OCI-LY3 (cell line): Measurements from ENCODE around the gene SMCO4.

ENCODE experiments used
- H2AFZ ChIP-seq: fragments of 200-600, 300-600 bp; shearing (Covaris generic); 2 replicates; pipeline ENCODE4 v1.6.0; 2014; ENCODE audit warnings: antibody characterized with exemption, low read depth, low read length
- H3K27ac ChIP-seq: fragments of 200-600, 300-600 bp; sonication (generic); 2 replicates; pipeline ENCODE4 v1.5.1; 2014; ENCODE audit warnings: mild to moderate bottlenecking, low read length, moderate library complexity, mixed read lengths
- H3K27me3 ChIP-seq: fragments of 200-600, 300-600 bp; sonication (generic); 2 replicates; pipeline ENCODE4 v1.6.1; 2014; ENCODE audit warnings: low read depth, low read length, mixed read lengths
- H3K36me3 ChIP-seq: fragments of 200-600, 300-600 bp; sonication (generic); replicated peaks from 2 replicates; pipeline ENCODE3; 2014; ENCODE audit warnings: low read depth, low read length, mixed read lengths
- H3K4me1 ChIP-seq: fragments of 300-600, 200-600 bp; sonication (generic); 2 replicates; pipeline ENCODE4 v1.6.1; 2014; ENCODE audit warnings: low read length, mixed read lengths
- H3K4me2 ChIP-seq: fragments of 200-600, 300-600 bp; sonication (generic); 2 replicates; pipeline ENCODE4 v1.6.1; 2014; ENCODE audit warnings: low read length, mixed read lengths
- H3K4me3 ChIP-seq: fragments of 300-600, 200-600 bp; sonication (generic); 2 replicates; pipeline ENCODE4 v1.5.1; 2014; ENCODE audit warnings: antibody characterized with exemption, mild to moderate bottlenecking, low read length, moderate library complexity
- H3K79me2 ChIP-seq: fragments of 300-600, 200-600 bp; shearing (Covaris generic); 2 replicates; pipeline ENCODE4 v1.6.1; 2014; ENCODE audit warnings: mild to moderate bottlenecking, low read length, mixed read lengths
- H3K9ac ChIP-seq: fragments of 300-600, 200-600 bp; shearing (Covaris generic); 2 replicates; pipeline ENCODE4 v1.6.0; 2014; ENCODE audit warnings: mild to moderate bottlenecking, low read length, moderate library complexity
- H3K9me3 ChIP-seq: fragments of 200-600, 300-600 bp; shearing (Covaris generic); 2 replicates; pipeline ENCODE4 v1.6.1; 2014; ENCODE audit warnings: low read length, mixed read lengths; ENCODE audit not compliant: insufficient read depth
- H4K20me1 ChIP-seq: fragments of 200-600, 300-600 bp; sonication (generic); 2 replicates; pipeline ENCODE4 v1.6.1; 2016; ENCODE audit warnings: low read length, mixed read lengths; ENCODE audit not compliant: insufficient read depth
- CTCF ChIP-seq: fragments of 200-600, 300-600 bp; sonication (generic); IDR thresholded peaks from 2 replicates; pipeline ENCODE4 v1.5.1; 2014; ENCODE audit warnings: antibody characterized with exemption, low read length, low read depth
- EZH2phosphoT487 ChIP-seq: fragments of 200-600 bp; shearing (Covaris generic); IDR thresholded peaks from 2 replicates; pipeline ENCODE4 v1.6.1; 2018; ENCODE audit warnings: antibody characterized with exemption, mixed run types, low read depth

The SMCO4 gene

GRCh38 chr11:93559681-93560080 lies 16.5 kb upstream of the SMCO4 start:
- H4K20me1 ChIP-seq, result no peaks in the 10 kb centered on the region
- no peak overlapping the region for H3K4me3 ChIP-seq
- H2AFZ ChIP-seq, result peak overlapping the region; percentile 48
- H3K4me2 ChIP-seq, result peak overlapping the region; percentile 29
- H3K4me1 ChIP-seq, result peaks cover 10% of the 10 kb centered on the region
- H3K9ac ChIP-seq, result no peak overlapping the region
- H3K27ac ChIP-seq, result no peak overlapping the region
- no peaks in the 10 kb centered on the region for H3K36me3 ChIP-seq
- H3K79me2 ChIP-seq, result no peaks in the 10 kb centered on the region
- TF ChIP-seq EZH2phosphoT487, result no peak
- no peak for TF ChIP-seq CTCF
- H3K9me3 ChIP-seq, result no peaks in the 10 kb centered on the region
- H3K27me3 ChIP-seq, result peaks cover 18% of the 10 kb centered on the region

GRCh38 chr11:93552874-93553273 lies 9.7 kb upstream of the SMCO4 start:
- no peaks in the 10 kb centered on the region for H3K79me2 ChIP-seq
- H4K20me1 ChIP-seq, result no peaks in the 10 kb centered on the region
- H3K9ac ChIP-seq, result no peak overlapping the region
- peaks cover 18% of the 10 kb centered on the region for H3K27me3 ChIP-seq
- no peak overlapping the region for H2AFZ ChIP-seq
- peaks cover 14% of the 10 kb centered on the region for H3K4me1 ChIP-seq
- H3K9me3 ChIP-seq, result no peaks in the 10 kb centered on the region
- H3K27ac ChIP-seq, result no peak overlapping the region
- H3K36me3 ChIP-seq, result no peaks in the 10 kb centered on the region
- no peak overlapping the region for H3K4me3 ChIP-seq
- TF ChIP-seq EZH2phosphoT487 (no peak), CTCF (no peak)
- no peak overlapping the region for H3K4me2 ChIP-seq

GRCh38 chr11:93549976-93550375 lies 6.8 kb upstream of the SMCO4 start:
- Histone ChIP-seq H2AFZ (no peak overlapping the region), H3K27me3 (peaks cover under 1% of the 10 kb centered on the region; the same call in 1 of the 2 replicates), H3K79me2 (no peaks in the 10 kb centered on the region), H3K36me3 (no peaks in the 10 kb centered on the region), H4K20me1 (no peaks in the 10 kb centered on the region), H3K9me3 (no peaks in the 10 kb centered on the region), H3K4me2 (no peak overlapping the region), H3K27ac (no peak overlapping the region), H3K4me3 (no peak overlapping the region), H3K4me1 (peaks cover 27% of the 10 kb centered on the region), H3K9ac (no peak overlapping the region)
- TF ChIP-seq CTCF (no peak), EZH2phosphoT487 (no peak)

GRCh38 chr11:93548679-93549319 lies 5.6 kb upstream of the SMCO4 start:
- no peak overlapping the region for H3K9ac ChIP-seq
- peaks cover 35% of the 10 kb centered on the region for H3K4me1 ChIP-seq
- peak overlapping the region; percentile 49 for H3K4me2 ChIP-seq
- H3K27me3 ChIP-seq, result no peaks in the 10 kb centered on the region
- no peaks in the 10 kb centered on the region for H4K20me1 ChIP-seq
- H3K79me2 ChIP-seq, result no peaks in the 10 kb centered on the region
- TF ChIP-seq EZH2phosphoT487, result no peak
- no peak for TF ChIP-seq CTCF
- H3K9me3 ChIP-seq, result no peaks in the 10 kb centered on the region
- H3K36me3 ChIP-seq, result no peaks in the 10 kb centered on the region
- H2AFZ ChIP-seq, result peak overlapping the region; percentile 55; the same call in 1 of the 2 replicates
- no peak overlapping the region for H3K27ac ChIP-seq
- H3K4me3 ChIP-seq, result peak overlapping the region; percentile 10; the same call in 1 of the 2 replicates
